Activated T-helper 1 cell treated with Interleukin-2 at 50 U/mL for 16 hours (primary cell): ENCODE measurements around the gene HSCB.
"Not testable (repeated sequence)": the region's sequence is repeated elsewhere in the genome, so short reads cannot be mapped to it uniquely, and the experiment has no call there.

Source experiments
- DNase-seq: peaks from one replicate; pipeline ENCODE4 v3.0.0-alpha.2; 2020; ENCODE audit warnings: low read depth

HSCB gene

DNA sequence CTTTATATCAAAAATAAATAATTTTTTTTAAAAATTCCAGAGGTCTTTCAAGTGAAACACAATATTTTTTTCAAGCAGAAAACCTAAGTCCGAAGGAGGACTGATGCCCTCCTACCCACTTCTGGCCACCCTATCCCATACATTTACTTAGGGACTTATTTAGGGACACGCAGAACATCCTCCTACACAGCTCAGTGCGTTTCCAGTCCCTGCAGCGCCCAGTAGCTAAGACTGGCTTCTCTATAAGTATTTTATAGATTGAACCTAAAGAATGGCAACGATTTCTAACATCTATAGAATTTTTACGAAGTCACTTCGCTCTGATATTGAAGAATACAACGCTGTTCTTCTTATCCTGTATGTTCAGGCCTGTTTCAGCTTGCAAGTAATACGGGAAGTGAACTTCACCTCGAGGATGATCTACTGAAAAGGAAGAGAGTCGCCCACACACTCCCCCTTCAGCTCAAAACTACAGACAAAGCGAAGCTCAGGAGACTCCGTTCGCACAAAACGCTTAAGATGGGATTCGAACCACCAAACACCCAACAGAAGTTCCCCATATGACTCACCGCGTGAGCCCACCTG is 547 bp upstream of the HSCB start:
- no peak for DNase-seq

DNA sequence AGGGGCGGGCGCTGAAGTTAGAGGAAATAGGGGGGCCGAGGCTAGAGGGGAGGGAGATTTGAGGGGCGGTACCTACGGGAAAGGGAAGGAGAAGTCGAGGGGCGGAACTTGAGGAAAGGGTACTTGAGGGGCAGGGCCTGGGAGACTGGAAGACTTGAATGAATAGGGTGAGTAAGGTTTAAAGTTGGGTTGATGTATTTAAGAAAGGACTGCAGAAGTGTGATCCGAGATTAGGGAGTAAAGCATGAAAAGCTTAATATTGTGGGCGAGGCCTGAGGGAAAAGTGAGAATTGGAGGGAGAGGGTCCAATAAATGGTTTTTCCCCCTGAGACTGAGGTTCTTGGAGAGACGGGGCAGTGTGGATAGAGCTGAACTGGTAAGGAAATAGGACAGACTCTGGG is 723 bp downstream of the HSCB start:
- no peak for DNase-seq

DNA sequence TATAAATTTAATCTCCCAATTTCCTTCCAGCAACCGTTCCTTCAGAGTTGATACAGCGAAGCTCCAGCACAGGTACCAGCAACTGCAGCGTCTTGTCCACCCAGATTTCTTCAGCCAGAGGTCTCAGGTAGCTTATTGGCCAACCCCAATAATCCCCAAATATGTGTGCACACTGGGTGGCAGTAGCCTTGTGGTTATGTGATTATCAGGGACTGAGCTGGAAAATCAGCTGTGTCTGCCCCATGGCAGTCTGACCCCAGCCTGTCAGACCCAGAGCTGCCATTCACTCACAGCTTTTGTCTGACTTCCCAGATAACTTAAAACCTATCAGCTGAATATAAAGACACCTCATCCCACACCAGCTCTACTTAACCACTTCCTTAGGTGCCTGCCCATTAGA is 2.0 kb downstream of the HSCB start:
- no peak for DNase-seq

DNA sequence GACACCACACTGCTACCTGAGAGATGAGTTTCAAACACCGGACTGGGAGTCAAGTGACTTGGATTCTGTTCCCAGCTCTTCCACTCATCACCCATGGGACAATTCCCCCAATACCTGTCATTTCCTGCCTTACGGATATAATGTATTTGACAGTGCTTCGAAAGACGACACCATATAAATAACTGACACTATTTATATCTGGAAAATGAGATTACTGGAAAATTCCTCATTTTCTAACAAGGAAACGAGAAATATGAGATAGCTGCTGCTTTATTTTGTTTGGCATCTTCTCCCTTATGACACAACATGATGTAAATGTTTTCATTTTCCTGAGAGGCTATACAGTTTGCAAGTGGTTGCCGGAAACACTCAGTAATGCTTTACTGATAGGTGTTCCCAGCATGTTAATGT is 8.6 kb downstream of the HSCB start:
- DNase-seq: no peak

DNA sequence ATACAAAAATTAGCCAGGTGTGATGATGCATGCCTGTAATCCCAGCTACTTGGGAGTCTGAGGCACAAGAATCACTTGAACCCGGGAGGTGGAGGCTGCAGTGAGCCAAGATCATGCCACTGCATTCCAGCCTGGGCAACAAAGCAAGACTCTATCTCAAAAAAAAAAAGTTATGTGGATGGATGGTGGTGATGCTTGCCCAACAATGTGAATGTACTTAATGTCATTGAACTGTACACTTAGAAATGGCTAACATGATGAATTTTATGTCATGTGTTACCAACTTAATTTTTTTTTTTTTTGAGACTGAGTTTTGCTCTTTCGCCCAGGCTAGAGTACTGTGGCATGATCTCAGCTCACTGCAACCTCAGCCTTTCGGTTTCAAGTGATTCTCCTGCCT is 12.7 kb downstream of the HSCB start:
- not testable (repeated sequence) for DNase-seq

DNA sequence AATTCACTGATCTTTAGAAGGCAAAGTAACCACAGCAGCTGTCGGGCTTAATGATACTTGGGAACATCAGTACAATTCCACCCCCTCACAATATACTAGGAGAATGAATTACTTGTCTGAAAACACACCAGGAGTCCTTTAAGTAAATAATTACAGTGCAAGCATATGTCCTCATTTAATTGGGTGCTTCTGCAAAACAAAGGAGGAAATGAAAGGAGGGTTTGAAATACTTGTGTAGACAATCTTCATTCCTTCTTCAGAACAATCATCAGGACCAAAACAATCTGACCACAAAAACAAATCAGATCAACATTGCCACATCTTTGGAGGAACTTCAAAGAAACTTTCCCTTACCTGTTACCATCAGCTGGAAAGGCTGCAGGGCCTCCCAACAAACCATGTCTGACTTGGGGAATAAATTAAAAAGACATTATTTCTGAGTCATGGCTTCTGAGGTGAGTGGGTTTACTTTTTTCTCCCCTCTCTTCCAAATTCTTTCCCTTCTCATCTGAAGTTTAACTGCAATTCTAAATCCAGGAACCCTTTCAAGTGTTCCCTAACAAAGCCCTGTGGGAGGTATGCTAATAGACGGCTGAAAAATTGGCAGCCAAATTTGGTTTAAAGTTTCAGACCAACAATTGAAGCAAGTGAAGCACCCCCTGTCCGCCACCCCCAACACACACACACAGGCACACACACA is 18.2 kb downstream of the HSCB start:
- no peak for DNase-seq

GRCh38 chr22:28761449-28761755 is 19.6 kb downstream of the HSCB start:
- no peak for DNase-seq

DNA sequence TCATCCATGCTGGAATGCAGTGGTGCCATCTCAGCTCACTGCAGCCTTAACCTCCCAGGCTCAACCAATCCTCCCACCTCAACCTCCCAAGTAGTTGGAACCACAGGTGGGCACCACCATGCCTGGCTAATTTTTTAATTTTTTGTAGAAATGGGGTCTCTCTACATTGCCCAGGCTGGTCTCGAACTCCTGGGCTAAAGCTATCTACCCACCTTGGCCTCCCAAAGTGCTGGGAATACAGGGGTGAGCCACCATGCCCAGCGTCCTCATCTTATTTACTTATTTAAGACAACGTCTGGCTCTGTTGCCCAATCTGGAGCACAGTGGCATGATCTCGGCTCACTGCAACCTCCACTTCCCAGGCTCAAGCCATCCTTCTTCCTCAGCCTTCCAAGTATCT is 20.2 kb downstream of the HSCB start:
- not testable (repeated sequence) for DNase-seq

DNA sequence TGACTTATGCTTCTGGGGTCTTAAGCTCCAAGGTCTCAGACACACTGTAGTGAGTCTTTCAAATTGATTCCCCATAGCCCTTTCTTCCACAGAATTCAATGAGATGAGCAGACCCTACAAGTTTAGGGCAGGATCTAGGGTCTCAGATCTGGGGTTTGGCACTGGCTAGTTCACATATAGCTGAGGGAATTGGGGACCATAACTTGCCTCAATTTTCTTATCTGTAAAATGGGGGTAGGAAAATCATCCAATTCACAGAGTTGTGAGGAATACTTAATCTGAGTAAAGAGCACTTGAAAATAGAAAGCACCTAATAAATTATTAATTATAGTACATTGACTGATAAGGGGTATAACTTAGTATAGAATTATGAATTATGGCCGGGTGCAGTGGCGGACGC is 24.8 kb downstream of the HSCB start:
- DNase-seq: no peak

- no peak for DNase-seq
These were observed 27.0 kb downstream of the HSCB start for GRCh38 chr22:28768701-28769393.

DNA sequence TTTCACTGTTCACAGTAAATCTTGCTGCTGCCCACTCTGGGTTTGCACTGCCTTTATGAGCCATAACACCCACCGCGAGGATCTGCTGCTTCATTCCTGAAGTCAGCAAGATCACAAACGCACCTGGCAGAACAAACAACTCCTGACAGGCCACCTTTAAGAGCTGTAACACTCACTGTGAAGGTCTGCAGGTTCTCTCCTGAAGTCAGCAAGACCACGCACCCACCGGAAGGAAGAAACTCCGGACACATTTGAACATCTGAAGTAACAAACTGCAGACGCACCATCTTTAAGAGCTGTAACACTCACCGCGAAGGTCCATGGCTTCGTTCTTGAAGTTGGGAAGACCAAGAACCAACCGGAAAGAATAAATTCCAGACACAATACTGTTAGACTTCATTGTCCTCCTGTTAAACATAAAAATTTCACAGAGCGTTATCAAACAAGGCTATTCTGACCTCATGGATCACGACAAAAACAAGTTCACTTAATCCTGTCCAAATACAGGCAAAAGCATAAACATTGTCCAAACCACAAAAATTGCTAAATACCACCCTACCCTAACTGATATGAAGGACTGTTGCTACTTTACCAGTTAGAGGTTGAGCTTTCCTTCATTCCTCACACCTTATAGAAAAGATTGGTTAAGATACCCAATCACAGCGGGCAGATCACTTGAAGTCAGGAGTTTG is 27.7 kb downstream of the HSCB start:
- DNase-seq: no peak

DNA sequence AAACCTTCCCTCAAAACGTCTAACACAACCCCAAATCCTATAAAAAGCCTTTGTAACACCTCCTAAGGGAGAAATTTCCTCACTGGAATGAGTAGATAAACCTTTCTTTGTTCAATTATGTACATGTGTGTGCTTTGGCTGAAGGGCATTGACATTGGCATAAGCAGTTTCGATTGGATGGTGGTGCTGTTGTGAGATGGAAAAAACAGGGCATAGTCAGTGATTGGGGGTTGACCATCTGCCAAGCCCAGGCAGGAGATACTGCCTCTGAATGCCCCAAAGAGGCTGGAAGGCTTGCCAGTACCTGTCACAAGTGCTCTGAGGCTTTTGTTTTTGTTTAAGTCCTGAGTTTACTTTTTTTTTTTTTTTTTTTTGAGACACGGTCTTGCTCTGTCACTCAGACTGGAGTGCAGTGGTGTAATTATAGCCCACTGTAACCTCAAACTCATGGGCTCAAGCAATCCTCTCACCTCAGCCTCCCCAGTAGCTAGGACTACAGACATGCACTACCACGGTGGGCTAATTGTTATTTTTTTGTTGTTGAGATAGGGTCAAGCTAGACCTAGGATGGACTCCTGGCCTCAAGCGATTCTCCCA is 29.5 kb downstream of the HSCB start:
- DNase-seq: no peak

DNA sequence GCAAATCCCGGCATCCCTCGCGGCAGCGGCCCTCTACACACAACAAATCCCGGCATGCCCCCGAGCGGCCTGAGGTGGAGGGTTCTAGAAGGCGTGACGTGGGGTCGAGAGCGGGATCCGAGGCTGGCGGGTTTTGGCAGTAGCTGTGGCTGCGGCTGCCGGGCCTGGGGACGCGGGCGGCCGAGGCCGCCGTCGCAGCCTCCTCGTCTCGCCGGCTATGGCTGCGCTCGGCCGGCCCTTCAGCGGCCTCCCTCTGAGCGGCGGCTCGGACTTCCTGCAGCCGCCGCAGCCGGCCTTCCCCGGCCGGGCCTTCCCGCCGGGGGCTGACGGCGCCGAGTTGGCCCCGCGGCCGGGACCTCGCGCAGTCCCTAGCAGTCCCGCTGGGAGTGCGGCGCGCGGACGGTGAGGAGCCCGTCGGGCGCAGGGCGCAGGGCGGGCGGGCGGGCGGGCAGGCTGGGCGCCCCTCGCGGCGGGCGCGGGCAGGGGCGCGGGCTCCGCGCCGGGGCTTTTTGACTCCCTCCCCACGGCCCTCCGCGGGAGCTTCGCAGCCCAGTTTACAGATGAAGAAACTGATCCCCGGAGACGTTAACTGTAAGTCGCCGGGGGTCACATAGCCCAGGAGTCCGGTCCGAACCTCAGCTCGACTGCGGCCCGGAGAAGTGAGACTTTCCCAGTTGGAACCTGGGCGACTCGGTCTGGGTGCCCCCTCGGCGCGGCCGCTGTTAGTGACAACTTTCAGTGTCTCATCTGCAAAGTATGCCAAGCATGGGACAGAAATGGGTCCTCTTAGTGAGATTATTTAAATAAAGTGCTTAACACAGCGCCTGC is 31.0 kb downstream of the HSCB start, which contains the start of gene CCDC117:
Gene CCDC117, plus strand, starts transcription at position 63 of the 828 bp plus-strand sequence. Its CDS starts 155 bp downstream, at position 218.
- DNase-seq: peak; percentile 83

GRCh38 chr22:28773461-28773867 is 31.6 kb downstream of the HSCB start:
- DNase-seq: no peak

DNA sequence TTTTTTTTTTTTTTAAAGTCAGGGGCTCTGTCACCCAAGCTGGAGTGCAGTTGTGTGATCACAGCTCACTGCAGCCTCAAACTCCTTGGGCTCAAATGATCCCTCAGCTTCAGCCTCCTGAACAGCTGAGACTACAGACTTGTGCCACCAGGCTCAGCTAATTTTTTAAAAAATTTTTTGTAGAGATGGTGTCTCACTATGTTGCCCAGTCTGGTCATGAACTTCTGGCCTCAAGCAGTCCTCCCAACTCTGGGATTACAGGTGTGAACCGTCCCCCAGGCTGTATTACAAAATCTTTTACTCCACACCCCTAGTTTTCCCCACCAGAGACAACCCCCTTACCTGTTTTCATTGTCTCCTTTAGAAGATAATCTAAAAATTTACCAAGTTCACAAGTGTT is 32.5 kb downstream of the HSCB start:
- DNase-seq: no peak

GRCh38 chr22:28779833-28780232 is 38.0 kb downstream of the HSCB start:
- DNase-seq: no peak

GRCh38 chr22:28780296-28780695 is 38.5 kb downstream of the HSCB start:
- DNase-seq: no peak

DNA sequence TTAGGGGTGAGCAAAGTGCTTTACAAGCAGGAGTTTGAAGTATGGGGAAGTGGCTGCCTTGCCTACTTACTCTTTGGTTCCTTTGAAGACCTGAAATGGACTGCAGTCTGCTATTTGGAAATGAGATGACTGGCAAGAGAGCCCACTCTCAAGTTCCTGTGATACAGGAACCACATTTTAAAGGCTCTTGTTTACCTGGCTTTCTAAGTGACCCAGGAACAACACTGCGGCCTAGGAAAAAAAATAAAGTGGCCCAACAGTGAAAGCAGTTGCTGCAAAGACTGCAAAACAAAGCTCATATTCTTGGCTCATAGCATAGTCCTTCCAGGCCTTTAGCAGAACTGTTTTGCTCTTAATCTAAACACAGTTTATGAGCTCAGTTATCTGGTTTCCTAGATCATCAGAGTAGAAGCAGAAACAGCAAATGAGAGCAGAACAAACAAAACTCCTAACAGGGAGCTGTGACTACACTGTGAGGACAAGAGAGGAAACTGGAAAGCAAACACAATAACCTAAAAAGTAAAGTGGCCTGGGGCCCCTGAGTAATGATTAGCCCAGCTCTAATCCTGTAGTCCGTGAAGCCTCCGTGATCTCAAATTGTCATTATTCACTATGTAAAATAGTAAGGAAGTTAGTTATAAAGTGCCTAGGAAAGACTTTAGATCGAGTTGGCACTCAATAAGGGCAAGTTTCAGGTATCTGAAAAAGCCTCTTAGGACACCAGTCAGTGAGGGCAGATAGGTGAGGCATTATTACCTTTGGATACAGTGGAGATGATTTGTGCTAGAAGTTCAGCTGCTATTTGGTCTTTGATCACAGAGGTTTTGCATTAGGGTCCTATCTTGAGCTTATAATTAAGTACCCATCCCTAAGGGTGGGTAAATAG is 42.2 kb downstream of the HSCB start:
- DNase-seq: no peak

DNA sequence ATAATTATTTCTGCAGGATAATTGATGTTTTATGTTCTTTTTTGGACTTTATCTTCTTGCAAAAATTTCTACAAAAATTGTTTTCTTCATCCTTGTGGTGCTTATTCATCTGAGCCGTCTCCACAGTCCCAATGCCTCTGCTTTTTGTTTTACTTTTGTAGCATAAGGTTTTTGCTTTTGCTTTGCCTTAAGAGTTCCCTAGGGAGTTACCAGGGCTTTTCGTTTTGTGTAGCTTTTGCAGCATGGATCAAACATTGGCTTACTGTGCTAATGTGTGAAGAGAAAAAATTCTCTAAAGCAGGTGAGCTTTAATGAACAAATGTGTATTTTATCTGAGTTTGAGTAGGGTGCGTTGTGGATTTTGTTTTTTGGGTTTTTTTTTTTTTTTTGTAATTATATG is 46.8 kb downstream of the HSCB start:
- DNase-seq: no peak

- DNase-seq: no peak
These were observed 49.3 kb downstream of the HSCB start for GRCh38 chr22:28791124-28791523.
